Measurements from ENCODE around the gene ADAMTS17.

The ADAMTS17 gene

GRCh38 chr15:100022806-100023205 lies 319.0 kb downstream of the ADAMTS17 start:
- Histone ChIP-seq H3K9me3 (ENCODE audit: low read length) (no peaks in the 10 kb centered on the region), H3K9ac (ENCODE audit: low read length) (no peak overlapping the region), H3K4me3 (ENCODE audit: low read depth in 1 of 2, low read length in 2 of 2) (no peak overlapping the region), H3K27me3 (ENCODE audit: control insufficient read depth in 1 of 2, insufficient read depth in 2 of 2, low read length in 2 of 2) (no peaks in the 10 kb centered on the region), H3K36me3 (ENCODE audit: insufficient read depth, low read length) (no peaks in the 10 kb centered on the region), H3K27ac (ENCODE audit: low read depth, low read length) (no peak overlapping the region), H3K4me1 (ENCODE audit: insufficient read depth, low read length) (no peaks in the 10 kb centered on the region)

GRCh38 chr15:100022391-100022790 lies 319.4 kb downstream of the ADAMTS17 start:
- no peak overlapping the region for H3K27ac ChIP-seq (ENCODE audit: low read depth, low read length)

GRCh38 chr15:100021653-100022052 lies 320.1 kb downstream of the ADAMTS17 start:
- no peak overlapping the region for H3K27ac ChIP-seq (ENCODE audit: low read depth, low read length)
- H3K9ac ChIP-seq (ENCODE audit: low read length): no peak overlapping the region
- no peaks in the 10 kb centered on the region for H3K27me3 ChIP-seq (ENCODE audit: control insufficient read depth in 1 of 2, insufficient read depth in 2 of 2, low read length in 2 of 2)
- H3K4me1 ChIP-seq (ENCODE audit: insufficient read depth, low read length): no peaks in the 10 kb centered on the region
- H3K4me3 ChIP-seq (ENCODE audit: low read depth in 1 of 2, low read length in 2 of 2): no peak overlapping the region
- no peaks in the 10 kb centered on the region for H3K9me3 ChIP-seq (ENCODE audit: low read length)
- no peaks in the 10 kb centered on the region for H3K36me3 ChIP-seq (ENCODE audit: insufficient read depth, low read length)

More at GRCh38 chr15:100022391-100022790, 319.4 kb downstream of the ADAMTS17 start:
- Histone ChIP-seq H3K36me3 (ENCODE audit: insufficient read depth, low read length) (no peaks in the 10 kb centered on the region), H3K27me3 (ENCODE audit: control insufficient read depth in 1 of 2, insufficient read depth in 2 of 2, low read length in 2 of 2) (no peaks in the 10 kb centered on the region), H3K9ac (ENCODE audit: low read length) (no peak overlapping the region), H3K4me3 (ENCODE audit: low read depth in 1 of 2, low read length in 2 of 2) (no peak overlapping the region), H3K9me3 (ENCODE audit: low read length) (no peaks in the 10 kb centered on the region), H3K4me1 (ENCODE audit: insufficient read depth, low read length) (no peaks in the 10 kb centered on the region)

GRCh38 chr15:100020614-100021013 lies 321.2 kb downstream of the ADAMTS17 start:
- no peaks in the 10 kb centered on the region for H3K9me3 ChIP-seq (ENCODE audit: low read length)
- no peaks in the 10 kb centered on the region for H3K36me3 ChIP-seq (ENCODE audit: insufficient read depth, low read length)
- H3K27ac ChIP-seq (ENCODE audit: low read depth, low read length): no peak overlapping the region
- H3K9ac ChIP-seq (ENCODE audit: low read length): no peak overlapping the region
- no peaks in the 10 kb centered on the region for H3K27me3 ChIP-seq (ENCODE audit: control insufficient read depth in 1 of 2, insufficient read depth in 2 of 2, low read length in 2 of 2)
- H3K4me3 ChIP-seq (ENCODE audit: low read depth in 1 of 2, low read length in 2 of 2): no peak overlapping the region
- no peaks in the 10 kb centered on the region for H3K4me1 ChIP-seq (ENCODE audit: insufficient read depth, low read length)

GRCh38 chr15:100020189-100020588 lies 321.6 kb downstream of the ADAMTS17 start:
- no peaks in the 10 kb centered on the region for H3K27me3 ChIP-seq (ENCODE audit: control insufficient read depth in 1 of 2, insufficient read depth in 2 of 2, low read length in 2 of 2)
- no peaks in the 10 kb centered on the region for H3K4me1 ChIP-seq (ENCODE audit: insufficient read depth, low read length)
- H3K4me3 ChIP-seq (ENCODE audit: low read depth in 1 of 2, low read length in 2 of 2): no peak overlapping the region
- no peak overlapping the region for H3K9ac ChIP-seq (ENCODE audit: low read length)
- no peaks in the 10 kb centered on the region for H3K36me3 ChIP-seq (ENCODE audit: insufficient read depth, low read length)
- no peak overlapping the region for H3K27ac ChIP-seq (ENCODE audit: low read depth, low read length)
- no peaks in the 10 kb centered on the region for H3K9me3 ChIP-seq (ENCODE audit: low read length)

GRCh38 chr15:100019601-100020000 lies 322.2 kb downstream of the ADAMTS17 start:
- no peaks in the 10 kb centered on the region for H3K27me3 ChIP-seq (ENCODE audit: control insufficient read depth in 1 of 2, insufficient read depth in 2 of 2, low read length in 2 of 2)
- H3K9ac ChIP-seq (ENCODE audit: low read length): no peak overlapping the region
- H3K27ac ChIP-seq (ENCODE audit: low read depth, low read length): no peak overlapping the region
- no peak overlapping the region for H3K4me3 ChIP-seq (ENCODE audit: low read depth in 1 of 2, low read length in 2 of 2)
- no peaks in the 10 kb centered on the region for H3K9me3 ChIP-seq (ENCODE audit: low read length)
- H3K36me3 ChIP-seq (ENCODE audit: insufficient read depth, low read length): no peaks in the 10 kb centered on the region
- no peaks in the 10 kb centered on the region for H3K4me1 ChIP-seq (ENCODE audit: insufficient read depth, low read length)

- H3K4me3 ChIP-seq (ENCODE audit: low read depth in 1 of 2, low read length in 2 of 2): no peak overlapping the region
- H3K27me3 ChIP-seq (ENCODE audit: control insufficient read depth in 1 of 2, insufficient read depth in 2 of 2, low read length in 2 of 2): no peaks in the 10 kb centered on the region
These were observed 323.6 kb downstream of the ADAMTS17 start for GRCh38 chr15:100018191-100018590.

GRCh38 chr15:100017140-100017539 lies 324.6 kb downstream of the ADAMTS17 start:
- Histone ChIP-seq H3K36me3 (ENCODE audit: insufficient read depth, low read length) (no peaks in the 10 kb centered on the region), H3K9ac (ENCODE audit: low read length) (no peak overlapping the region), H3K27ac (ENCODE audit: low read depth, low read length) (no peak overlapping the region), H3K4me1 (ENCODE audit: insufficient read depth, low read length) (no peaks in the 10 kb centered on the region), H3K9me3 (ENCODE audit: low read length) (no peaks in the 10 kb centered on the region), H3K4me3 (ENCODE audit: low read depth in 1 of 2, low read length in 2 of 2) (no peak overlapping the region), H3K27me3 (ENCODE audit: control insufficient read depth in 1 of 2, insufficient read depth in 2 of 2, low read length in 2 of 2) (no peaks in the 10 kb centered on the region)

More at GRCh38 chr15:100018191-100018590, 323.6 kb downstream of the ADAMTS17 start:
- Histone ChIP-seq H3K36me3 (ENCODE audit: insufficient read depth, low read length) (no peaks in the 10 kb centered on the region), H3K27ac (ENCODE audit: low read depth, low read length) (no peak overlapping the region), H3K9me3 (ENCODE audit: low read length) (no peaks in the 10 kb centered on the region), H3K4me1 (ENCODE audit: insufficient read depth, low read length) (no peaks in the 10 kb centered on the region), H3K9ac (ENCODE audit: low read length) (no peak overlapping the region)

GRCh38 chr15:100016632-100017031 lies 325.1 kb downstream of the ADAMTS17 start:
- H3K27me3 ChIP-seq (ENCODE audit: control insufficient read depth in 1 of 2, insufficient read depth in 2 of 2, low read length in 2 of 2): no peaks in the 10 kb centered on the region
- H3K36me3 ChIP-seq (ENCODE audit: insufficient read depth, low read length): no peaks in the 10 kb centered on the region
- no peak overlapping the region for H3K9ac ChIP-seq (ENCODE audit: low read length)
- H3K27ac ChIP-seq (ENCODE audit: low read depth, low read length): no peak overlapping the region
- H3K9me3 ChIP-seq (ENCODE audit: low read length): no peaks in the 10 kb centered on the region
- no peaks in the 10 kb centered on the region for H3K4me1 ChIP-seq (ENCODE audit: insufficient read depth, low read length)
- H3K4me3 ChIP-seq (ENCODE audit: low read depth in 1 of 2, low read length in 2 of 2): no peak overlapping the region

GRCh38 chr15:100011235-100011634 lies 330.5 kb downstream of the ADAMTS17 start:
- Histone ChIP-seq H3K36me3 (ENCODE audit: insufficient read depth, low read length) (no peaks in the 10 kb centered on the region), H3K4me3 (ENCODE audit: low read depth in 1 of 2, low read length in 2 of 2) (no peak overlapping the region), H3K27ac (ENCODE audit: low read depth, low read length) (no peak overlapping the region), H3K27me3 (ENCODE audit: control insufficient read depth in 1 of 2, insufficient read depth in 2 of 2, low read length in 2 of 2) (no peaks in the 10 kb centered on the region), H3K9me3 (ENCODE audit: low read length) (no peaks in the 10 kb centered on the region), H3K4me1 (ENCODE audit: insufficient read depth, low read length) (no peaks in the 10 kb centered on the region), H3K9ac (ENCODE audit: low read length) (no peak overlapping the region)

GRCh38 chr15:100009372-100009771 lies 332.4 kb downstream of the ADAMTS17 start:
- no peak overlapping the region for H3K9ac ChIP-seq (ENCODE audit: low read length)
- H3K27me3 ChIP-seq (ENCODE audit: control insufficient read depth in 1 of 2, insufficient read depth in 2 of 2, low read length in 2 of 2): no peaks in the 10 kb centered on the region
- no peak overlapping the region for H3K27ac ChIP-seq (ENCODE audit: low read depth, low read length)
- H3K4me1 ChIP-seq (ENCODE audit: insufficient read depth, low read length): no peaks in the 10 kb centered on the region
- no peaks in the 10 kb centered on the region for H3K36me3 ChIP-seq (ENCODE audit: insufficient read depth, low read length)
- no peaks in the 10 kb centered on the region for H3K9me3 ChIP-seq (ENCODE audit: low read length)
- no peak overlapping the region for H3K4me3 ChIP-seq (ENCODE audit: low read depth in 1 of 2, low read length in 2 of 2)

- H3K36me3 ChIP-seq (ENCODE audit: insufficient read depth, low read length): no peaks in the 10 kb centered on the region
- no peak overlapping the region for H3K27ac ChIP-seq (ENCODE audit: low read depth, low read length)
- H3K27me3 ChIP-seq (ENCODE audit: control insufficient read depth in 1 of 2, insufficient read depth in 2 of 2, low read length in 2 of 2): no peaks in the 10 kb centered on the region
- no peak overlapping the region for H3K4me3 ChIP-seq (ENCODE audit: low read depth in 1 of 2, low read length in 2 of 2)
- H3K9me3 ChIP-seq (ENCODE audit: low read length): no peaks in the 10 kb centered on the region
- no peaks in the 10 kb centered on the region for H3K4me1 ChIP-seq (ENCODE audit: insufficient read depth, low read length)
- H3K9ac ChIP-seq (ENCODE audit: low read length): no peak overlapping the region
These were observed 333.5 kb downstream of the ADAMTS17 start for GRCh38 chr15:100008258-100008657.
